ENCODE results near the gene LGR6. TPM values are rescaled to one million over a fixed set of nuclear protein-coding genes. Genes with fewer than 3 reads are reported as not detected.

LGR6 gene
- total RNA-seq, 1 experiment from 2014 or later: 0.08 TPM

DNA sequence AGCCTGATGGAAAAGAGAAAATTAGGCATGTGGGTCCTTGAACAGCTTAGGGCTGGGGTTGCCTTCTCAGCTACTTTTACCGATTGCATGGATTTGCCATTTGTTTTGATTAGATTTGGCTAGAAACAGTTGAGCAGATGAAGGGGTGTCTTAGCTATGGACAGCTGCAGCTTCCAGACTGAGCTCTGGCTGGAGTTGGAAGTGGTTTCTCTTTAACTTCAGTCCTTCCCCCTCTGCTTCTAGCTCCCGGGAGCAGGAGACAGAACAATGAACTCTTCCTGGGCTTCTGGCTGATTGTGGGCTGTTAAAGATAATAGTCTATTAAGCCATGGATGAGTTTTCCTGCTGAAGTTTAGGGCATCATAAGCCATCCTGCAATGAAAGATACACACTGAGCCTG lies 97.4 kb downstream of the LGR6 start:
- no peak for DNase-seq (ENCODE audit: low read depth, low spot score)
- H3K4me1 ChIP-seq (ENCODE audit: control insufficient read depth, insufficient read depth, low read length): no peaks in the 10 kb centered on the region
- no peak overlapping the region for H3K4me3 ChIP-seq (ENCODE audit: low read depth in 2 of 2, low read length in 2 of 2)
- ATAC-seq: no peak
- H3K36me3 ChIP-seq (ENCODE audit: control insufficient read depth, insufficient read depth, low read length): no peaks in the 10 kb centered on the region
- no peak overlapping the region for H3K27ac ChIP-seq (ENCODE audit: low read length)
- no peak for TF ChIP-seq TCF7L2 (IDR thresholded peaks at IDR 0.05; ENCODE audit: low read depth, low read length)
- TF ChIP-seq, protein P1, sequence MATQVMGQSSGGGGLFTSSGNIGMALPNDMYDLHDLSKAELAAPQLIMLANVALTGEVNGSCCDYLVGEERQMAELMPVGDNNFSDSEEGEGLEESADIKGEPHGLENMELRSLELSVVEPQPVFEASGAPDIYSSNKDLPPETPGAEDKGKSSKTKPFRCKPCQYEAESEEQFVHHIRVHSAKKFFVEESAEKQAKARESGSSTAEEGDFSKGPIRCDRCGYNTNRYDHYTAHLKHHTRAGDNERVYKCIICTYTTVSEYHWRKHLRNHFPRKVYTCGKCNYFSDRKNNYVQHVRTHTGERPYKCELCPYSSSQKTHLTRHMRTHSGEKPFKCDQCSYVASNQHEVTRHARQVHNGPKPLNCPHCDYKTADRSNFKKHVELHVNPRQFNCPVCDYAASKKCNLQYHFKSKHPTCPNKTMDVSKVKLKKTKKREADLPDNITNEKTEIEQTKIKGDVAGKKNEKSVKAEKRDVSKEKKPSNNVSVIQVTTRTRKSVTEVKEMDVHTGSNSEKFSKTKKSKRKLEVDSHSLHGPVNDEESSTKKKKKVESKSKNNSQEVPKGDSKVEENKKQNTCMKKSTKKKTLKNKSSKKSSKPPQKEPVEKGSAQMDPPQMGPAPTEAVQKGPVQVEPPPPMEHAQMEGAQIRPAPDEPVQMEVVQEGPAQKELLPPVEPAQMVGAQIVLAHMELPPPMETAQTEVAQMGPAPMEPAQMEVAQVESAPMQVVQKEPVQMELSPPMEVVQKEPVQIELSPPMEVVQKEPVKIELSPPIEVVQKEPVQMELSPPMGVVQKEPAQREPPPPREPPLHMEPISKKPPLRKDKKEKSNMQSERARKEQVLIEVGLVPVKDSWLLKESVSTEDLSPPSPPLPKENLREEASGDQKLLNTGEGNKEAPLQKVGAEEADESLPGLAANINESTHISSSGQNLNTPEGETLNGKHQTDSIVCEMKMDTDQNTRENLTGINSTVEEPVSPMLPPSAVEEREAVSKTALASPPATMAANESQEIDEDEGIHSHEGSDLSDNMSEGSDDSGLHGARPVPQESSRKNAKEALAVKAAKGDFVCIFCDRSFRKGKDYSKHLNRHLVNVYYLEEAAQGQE (IDR thresholded peaks at IDR 0.05; ENCODE audit: insufficient read depth in 1 of 2, low read depth in 2 of 2, low read length in 1 of 2): no peak
- no peak for TF ChIP-seq SIN3A (IDR thresholded peaks at IDR 0.05; ENCODE audit: borderline replicate concordance, insufficient read depth, low read depth, low read length)
- no peak for TF ChIP-seq POLR2AphosphoS5 (IDR thresholded peaks at IDR 0.05; ENCODE audit: low read depth, low read length)
- TF ChIP-seq, protein P2, sequence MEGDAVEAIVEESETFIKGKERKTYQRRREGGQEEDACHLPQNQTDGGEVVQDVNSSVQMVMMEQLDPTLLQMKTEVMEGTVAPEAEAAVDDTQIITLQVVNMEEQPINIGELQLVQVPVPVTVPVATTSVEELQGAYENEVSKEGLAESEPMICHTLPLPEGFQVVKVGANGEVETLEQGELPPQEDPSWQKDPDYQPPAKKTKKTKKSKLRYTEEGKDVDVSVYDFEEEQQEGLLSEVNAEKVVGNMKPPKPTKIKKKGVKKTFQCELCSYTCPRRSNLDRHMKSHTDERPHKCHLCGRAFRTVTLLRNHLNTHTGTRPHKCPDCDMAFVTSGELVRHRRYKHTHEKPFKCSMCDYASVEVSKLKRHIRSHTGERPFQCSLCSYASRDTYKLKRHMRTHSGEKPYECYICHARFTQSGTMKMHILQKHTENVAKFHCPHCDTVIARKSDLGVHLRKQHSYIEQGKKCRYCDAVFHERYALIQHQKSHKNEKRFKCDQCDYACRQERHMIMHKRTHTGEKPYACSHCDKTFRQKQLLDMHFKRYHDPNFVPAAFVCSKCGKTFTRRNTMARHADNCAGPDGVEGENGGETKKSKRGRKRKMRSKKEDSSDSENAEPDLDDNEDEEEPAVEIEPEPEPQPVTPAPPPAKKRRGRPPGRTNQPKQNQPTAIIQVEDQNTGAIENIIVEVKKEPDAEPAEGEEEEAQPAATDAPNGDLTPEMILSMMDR (IDR thresholded peaks at IDR 0.05): no peak
- POLR2A ChIA-PET: no interaction called here
- no peaks in the 10 kb centered on the region for H3K9me3 ChIP-seq (ENCODE audit: control insufficient read depth, insufficient read depth, low read depth, low read length)
- no TSS peak for BruUV-seq (replicated peaks)
- in situ Hi-C loops (cut with HindIII; ENCODE audit: low pct_unique_long_range_greater_than_20kb, low sequenced_read_pairs) (no loop called here), intact Hi-C loops (cut with micrococcal nuclease; ENCODE audit: unreplicated experiment) (no loop called here)
- CTCF ChIA-PET: no interaction called here
- H3K27me3 ChIP-seq (ENCODE audit: control insufficient read depth, insufficient read depth, low read length): no peaks in the 10 kb centered on the region; the same call in 1 of the 2 replicates

DNA sequence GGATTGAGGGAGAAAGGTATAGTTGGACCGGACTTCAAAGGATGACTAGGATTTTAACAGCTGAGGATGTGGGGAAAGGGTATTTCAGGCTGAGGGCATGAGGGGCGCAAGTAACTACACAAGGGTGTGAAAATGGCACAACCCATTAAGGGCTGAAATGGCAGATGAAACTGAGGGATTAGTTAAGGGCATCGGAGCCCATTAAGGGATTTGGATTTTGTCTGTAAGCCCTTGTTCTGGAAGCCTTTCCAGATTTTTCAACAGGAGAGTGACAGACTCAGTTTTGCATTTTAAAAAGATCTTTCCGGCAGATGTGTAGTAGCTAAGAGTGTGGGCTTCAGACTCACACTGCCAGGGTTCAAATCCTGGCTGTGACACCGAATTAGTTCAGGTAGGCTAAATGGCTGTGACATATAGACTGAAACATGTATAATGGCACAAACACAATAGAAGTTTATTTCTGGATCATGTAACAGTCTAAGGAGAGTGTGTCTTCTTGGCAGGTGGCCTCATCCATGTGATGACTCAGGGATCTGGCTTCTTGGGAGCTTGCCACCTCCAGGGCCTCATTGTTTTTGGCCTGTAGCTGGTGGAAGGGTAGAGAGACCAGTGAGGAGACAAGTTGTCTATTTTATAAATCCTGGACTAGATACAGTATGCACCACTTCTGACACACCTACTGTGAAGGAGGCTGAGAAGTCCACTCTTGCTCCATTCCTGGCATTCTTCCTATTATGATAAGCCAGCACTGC lies 98.5 kb downstream of the LGR6 start:
- CTCF ChIA-PET: no interaction called here
- H3K27me3 ChIP-seq (ENCODE audit: control insufficient read depth, insufficient read depth, low read length): peaks cover 4% of the 10 kb centered on the region; the same call in 1 of the 2 replicates
- no peaks in the 10 kb centered on the region for H3K36me3 ChIP-seq (ENCODE audit: control insufficient read depth, insufficient read depth, low read length)
- no peak for TF ChIP-seq TCF7L2 (IDR thresholded peaks at IDR 0.05; ENCODE audit: low read depth, low read length)
- TF ChIP-seq, protein P2 (IDR thresholded peaks at IDR 0.05): no peak
- no peak for TF ChIP-seq SIN3A (IDR thresholded peaks at IDR 0.05; ENCODE audit: borderline replicate concordance, insufficient read depth, low read depth, low read length)
- no peak for TF ChIP-seq POLR2AphosphoS5 (IDR thresholded peaks at IDR 0.05; ENCODE audit: low read depth, low read length)
- TF ChIP-seq, protein P1 (IDR thresholded peaks at IDR 0.05; ENCODE audit: insufficient read depth in 1 of 2, low read depth in 2 of 2, low read length in 1 of 2): no peak
- intact Hi-C loops (cut with micrococcal nuclease; ENCODE audit: unreplicated experiment): no loop called here
- in situ Hi-C loops (cut with HindIII; ENCODE audit: low pct_unique_long_range_greater_than_20kb, low sequenced_read_pairs): no loop called here
- H3K9me3 ChIP-seq (ENCODE audit: control insufficient read depth, insufficient read depth, low read depth, low read length): no peaks in the 10 kb centered on the region
- no peak overlapping the region for H3K4me3 ChIP-seq (ENCODE audit: low read depth in 2 of 2, low read length in 2 of 2)
- ATAC-seq (peak; percentile 68; the same call in 1 of the 2 replicates), DNase-seq (ENCODE audit: low read depth, low spot score) (peak; percentile 15)
- H3K27ac ChIP-seq (ENCODE audit: low read length): no peak overlapping the region
- POLR2A ChIA-PET: no interaction called here
- no TSS peak for BruUV-seq (replicated peaks)
- no peaks in the 10 kb centered on the region for H3K4me1 ChIP-seq (ENCODE audit: control insufficient read depth, insufficient read depth, low read length)

Data from Panc1 (cell line).